IPS DF 6.9 (cell line): ENCODE results near the gene ST3GAL5.

Experiments used
- DNase-seq: peaks from one replicate; pipeline ENCODE4 v3.0.0-alpha.2; 2013; ENCODE audit warnings: low read depth, low spot score
- H3K27ac ChIP-seq: one replicate; pipeline ENCODE4 v1.5.1; 2013; ENCODE audit warnings: low read length, control low read depth
- H3K27me3 ChIP-seq: 2 replicates; pipeline ENCODE4 v1.6.1; 2013; ENCODE audit warnings: mild to moderate bottlenecking, low read length; ENCODE audit not compliant: control insufficient read depth, insufficient read depth
- H3K36me3 ChIP-seq: 2 replicates; pipeline ENCODE4 v1.6.1; 2013; ENCODE audit warnings: low read length; ENCODE audit not compliant: control insufficient read depth, insufficient read depth
- H3K4me1 ChIP-seq: 2 replicates; pipeline ENCODE4 v1.6.1; 2013; ENCODE audit warnings: low read length; ENCODE audit not compliant: control insufficient read depth, insufficient read depth
- H3K4me3 ChIP-seq: 2 replicates; pipeline ENCODE4 v1.5.1; 2013; ENCODE audit warnings: mild to moderate bottlenecking, low read length
- H3K9me3 ChIP-seq: 2 replicates; pipeline ENCODE4 v1.6.1; 2013; ENCODE audit warnings: low read length, inconsistent platforms; ENCODE audit not compliant: control insufficient read depth, insufficient read depth
- WGBS: extraction: QIAGEN DNeasy Blood & Tissue Kit; methylation state at CpG from one replicate; pipeline ENCODE4 v1.1.7; 2013; ENCODE audit warnings: mixed read lengths, missing lambda C conversion rate; ENCODE audit not compliant: insufficient read length, insufficient coverage; 5-methylcytosine and 5-hydroxymethylcytosine counted together

The ST3GAL5 gene

GRCh38 chr2:85929096-85930050 lies 40.6 kb upstream of the ST3GAL5 start:
- Histone ChIP-seq H3K4me3 (no peak overlapping the region), H3K36me3 (no peaks in the 10 kb centered on the region), H3K4me1 (no peaks in the 10 kb centered on the region), H3K27ac (no peak overlapping the region), H3K9me3 (no peaks in the 10 kb centered on the region; the same call in 1 of the 2 replicates), H3K27me3 (no peaks in the 10 kb centered on the region)
- WGBS: 100% methylated on average over 2 of the region's 19 CpGs
- DNase-seq: no peak

- Histone ChIP-seq H3K27me3 (no peaks in the 10 kb centered on the region), H3K4me3 (no peak overlapping the region), H3K4me1 (no peaks in the 10 kb centered on the region), H3K27ac (no peak overlapping the region), H3K36me3 (no peaks in the 10 kb centered on the region), H3K9me3 (no peaks in the 10 kb centered on the region; the same call in 1 of the 2 replicates)
- DNase-seq: no peak
- no CpG with 5 or more reads among the region's 9 CpGs for WGBS
These were observed 38.3 kb upstream of the ST3GAL5 start for GRCh38 chr2:85926931-85927661.

GRCh38 chr2:85926526-85926925 lies 37.7 kb upstream of the ST3GAL5 start:
- no CpG with 5 or more reads among the region's 5 CpGs for WGBS
- no peaks in the 10 kb centered on the region; the same call in 1 of the 2 replicates for H3K9me3 ChIP-seq
- H3K36me3 ChIP-seq: no peaks in the 10 kb centered on the region
- H3K4me3 ChIP-seq: no peak overlapping the region
- no peaks in the 10 kb centered on the region for H3K27me3 ChIP-seq
- no peaks in the 10 kb centered on the region for H3K4me1 ChIP-seq
- no peak for DNase-seq
- H3K27ac ChIP-seq: no peak overlapping the region

- Histone ChIP-seq H3K4me1 (no peaks in the 10 kb centered on the region), H3K27me3 (no peaks in the 10 kb centered on the region), H3K36me3 (no peaks in the 10 kb centered on the region), H3K4me3 (no peak overlapping the region), H3K27ac (no peak overlapping the region), H3K9me3 (no peaks in the 10 kb centered on the region; the same call in 1 of the 2 replicates)
- WGBS: 100% methylated on average over 1 of the region's 2 CpGs
- DNase-seq: no peak
These were observed 36.5 kb upstream of the ST3GAL5 start for GRCh38 chr2:85925216-85925671.

- H3K27me3 ChIP-seq: no peaks in the 10 kb centered on the region
- no peaks in the 10 kb centered on the region for H3K36me3 ChIP-seq
- no peak overlapping the region for H3K4me3 ChIP-seq
- H3K4me1 ChIP-seq: no peaks in the 10 kb centered on the region
- H3K9me3 ChIP-seq: no peaks in the 10 kb centered on the region; the same call in 1 of the 2 replicates
- no peak overlapping the region for H3K27ac ChIP-seq
- DNase-seq: no peak
- WGBS: no CpG with 5 or more reads among the region's 4 CpGs
These were observed 35.7 kb upstream of the ST3GAL5 start for GRCh38 chr2:85924522-85924921.

- no peak overlapping the region for H3K4me3 ChIP-seq
- no peak overlapping the region for H3K27ac ChIP-seq
- no CpG with 5 or more reads among the region's 3 CpGs for WGBS
- H3K4me1 ChIP-seq: no peaks in the 10 kb centered on the region
- no peak for DNase-seq
- H3K9me3 ChIP-seq: no peaks in the 10 kb centered on the region; the same call in 1 of the 2 replicates
- H3K27me3 ChIP-seq: no peaks in the 10 kb centered on the region
- H3K36me3 ChIP-seq: no peaks in the 10 kb centered on the region
These were observed 33.4 kb upstream of the ST3GAL5 start for GRCh38 chr2:85922199-85922598.

GRCh38 chr2:85921659-85922058 lies 32.9 kb upstream of the ST3GAL5 start:
- DNase-seq: no peak
- H3K4me1 ChIP-seq: no peaks in the 10 kb centered on the region
- no CpG with 5 or more reads among the region's 5 CpGs for WGBS
- no peak overlapping the region for H3K27ac ChIP-seq
- no peaks in the 10 kb centered on the region for H3K36me3 ChIP-seq
- no peaks in the 10 kb centered on the region for H3K27me3 ChIP-seq
- H3K9me3 ChIP-seq: no peaks in the 10 kb centered on the region; the same call in 1 of the 2 replicates
- H3K4me3 ChIP-seq: no peak overlapping the region

GRCh38 chr2:85920810-85921545 lies 32.2 kb upstream of the ST3GAL5 start:
- H3K27ac ChIP-seq: no peak overlapping the region
- DNase-seq: no peak
- WGBS: no CpG with 5 or more reads among the region's 5 CpGs

GRCh38 chr2:85917887-85918795 lies 29.4 kb upstream of the ST3GAL5 start:
- Histone ChIP-seq H3K4me3 (no peak overlapping the region), H3K27me3 (no peaks in the 10 kb centered on the region), H3K9me3 (no peaks in the 10 kb centered on the region), H3K36me3 (no peaks in the 10 kb centered on the region), H3K4me1 (no peaks in the 10 kb centered on the region), H3K27ac (no peak overlapping the region)
- no peak for DNase-seq
- WGBS: no CpG with 5 or more reads among the region's 3 CpGs

More at GRCh38 chr2:85920810-85921545, 32.2 kb upstream of the ST3GAL5 start:
- H3K4me1 ChIP-seq: no peaks in the 10 kb centered on the region
- H3K9me3 ChIP-seq: no peaks in the 10 kb centered on the region; the same call in 1 of the 2 replicates
- no peaks in the 10 kb centered on the region for H3K36me3 ChIP-seq
- no peaks in the 10 kb centered on the region for H3K27me3 ChIP-seq
- H3K4me3 ChIP-seq: no peak overlapping the region
